SK-N-MC (cell line): ENCODE data around the gene PNPLA1.

Experiments used
- DNase-seq: peaks from one replicate; pipeline ENCODE4 v3.0.0-alpha.2; 2011; ENCODE audit warnings: low read depth, low spot score
- H3K27ac ChIP-seq: fragments of 200-600 bp; sonication (generic); 2 replicates; pipeline ENCODE4 v1.5.1; 2016; ENCODE audit warnings: mixed run types
- H3K36me3 ChIP-seq: fragments of 200-600 bp; sonication (generic); 2 replicates; pipeline ENCODE4 v1.6.1; 2017; ENCODE audit warnings: antibody characterized with exemption, low read length, mixed read lengths; ENCODE audit not compliant: insufficient read depth
- H3K4me3 ChIP-seq: fragments of 200-600 bp; sonication (generic); 2 replicates; pipeline ENCODE4 v1.5.1; 2016
- H3K9ac ChIP-seq: fragments of 200-600 bp; sonication (generic); 2 replicates; pipeline ENCODE4 v1.8.0; 2017; ENCODE audit warnings: mixed run types, mixed read lengths; ENCODE audit not compliant: insufficient read length
- H3K9me3 ChIP-seq: fragments of 200-600 bp; sonication (generic); 2 replicates; pipeline ENCODE4 v1.6.1; 2017; ENCODE audit warnings: low read depth, mild to moderate bottlenecking, antibody characterized with exemption, low read length, moderate library complexity, mixed read lengths
- EZH2 ChIP-seq: fragments of 200-600 bp; sonication (generic); IDR thresholded peaks from one replicate; pipeline ENCODE4 v1.6.1; 2017; ENCODE audit warnings: antibody characterized with exemption
- FOXP2 ChIP-seq: optimal IDR thresholded peaks from 2 replicates; pipeline ENCODE3; 2011; ENCODE audit warnings: mild to moderate bottlenecking, moderate library complexity; ENCODE audit not compliant: insufficient read depth; ENCODE audit errors: extremely low read length, control extremely low read depth
- POLR2AphosphoS5 ChIP-seq: IDR thresholded peaks from 2 replicates; pipeline ENCODE4 v1.6.1; 2012; ENCODE audit warnings: mild to moderate bottlenecking, low read depth, low read length, borderline replicate concordance

PNPLA1 gene

DNA sequence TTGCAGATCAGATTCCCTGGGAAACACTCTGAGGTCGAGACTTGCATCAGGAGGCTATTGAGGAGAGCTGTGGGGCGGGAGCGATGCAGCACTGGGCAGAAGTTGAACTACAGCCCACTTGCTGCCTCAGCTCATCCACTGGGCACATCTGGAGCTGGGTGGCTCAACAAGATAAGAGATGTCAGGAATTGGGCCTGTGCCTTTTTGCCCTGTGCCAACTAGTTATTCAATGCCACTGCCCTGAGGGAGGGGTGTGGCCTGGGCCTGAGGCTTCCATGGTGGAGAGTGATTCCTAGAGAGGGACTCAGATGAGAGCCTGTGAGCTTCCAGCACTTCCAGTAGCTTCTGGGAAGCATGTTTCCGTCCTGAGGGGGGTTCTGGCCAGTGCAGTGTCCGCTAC, 40.6 kb upstream of the PNPLA1 start:
- H3K4me3 ChIP-seq: no peak overlapping the region
- H3K36me3 ChIP-seq: peaks cover 36% of the 10 kb centered on the region
- DNase-seq: no peak
- TF ChIP-seq POLR2AphosphoS5: no peak
- no peak for TF ChIP-seq FOXP2
- no peak for TF ChIP-seq EZH2
- no peak overlapping the region for H3K9ac ChIP-seq
- H3K9me3 ChIP-seq: no peaks in the 10 kb centered on the region
- H3K27ac ChIP-seq: no peak overlapping the region

GRCh38 chr6:36230371-36230770, 39.5 kb upstream of the PNPLA1 start:
- DNase-seq: no peak
- Histone ChIP-seq H3K27ac (no peak overlapping the region), H3K9ac (no peak overlapping the region), H3K36me3 (peaks cover 25% of the 10 kb centered on the region), H3K9me3 (no peaks in the 10 kb centered on the region), H3K4me3 (no peak overlapping the region)
- TF ChIP-seq FOXP2 (no peak), POLR2AphosphoS5 (no peak), EZH2 (no peak)

DNA sequence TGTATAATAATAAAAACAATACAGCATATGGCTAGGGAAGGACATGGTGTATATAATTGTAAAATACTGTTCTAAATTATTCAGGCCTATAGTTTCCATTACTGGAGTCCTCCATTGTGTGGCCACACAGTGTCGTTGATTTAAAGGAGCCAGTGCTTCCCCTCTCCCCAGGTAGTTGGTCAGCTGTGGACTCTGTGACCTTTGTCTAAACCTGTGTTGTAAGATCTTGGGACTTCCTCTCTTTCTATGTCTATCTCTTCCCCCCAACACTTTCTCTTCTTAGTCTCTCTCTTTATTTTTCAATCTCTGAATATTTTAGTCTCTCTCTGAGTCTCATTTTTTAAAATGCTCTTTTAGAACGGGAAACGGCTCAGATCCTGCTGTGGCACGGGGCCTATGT, 37.7 kb upstream of the PNPLA1 start:
- H3K27ac ChIP-seq: no peak overlapping the region
- no peak overlapping the region for H3K9ac ChIP-seq
- TF ChIP-seq POLR2AphosphoS5 (no peak), EZH2 (no peak), FOXP2 (no peak)
- H3K9me3 ChIP-seq: no peaks in the 10 kb centered on the region
- no peak overlapping the region for H3K4me3 ChIP-seq
- no peak for DNase-seq
- H3K36me3 ChIP-seq: peaks cover 18% of the 10 kb centered on the region; the same call in 1 of the 2 replicates

DNA sequence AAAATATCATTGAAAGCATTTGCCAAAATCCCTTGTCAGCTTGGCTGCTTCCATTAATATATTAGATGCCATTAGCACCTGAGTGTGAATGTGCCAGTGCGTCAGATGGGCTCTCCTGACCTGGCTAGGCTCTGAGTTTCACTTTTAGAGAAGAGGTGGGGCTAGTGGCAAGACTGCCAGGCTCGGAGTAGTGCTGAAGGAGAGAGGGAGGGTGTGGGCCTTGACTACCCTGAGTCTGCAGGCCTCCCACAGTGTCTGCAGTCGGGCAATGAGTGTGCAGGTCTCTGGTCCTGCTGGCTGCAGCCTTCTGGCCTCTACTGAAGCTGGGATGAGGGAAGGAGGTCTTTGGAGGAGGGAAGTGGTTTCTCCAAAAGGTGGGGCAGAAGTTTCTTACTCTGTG, 34.6 kb upstream of the PNPLA1 start:
- H3K27ac ChIP-seq: no peak overlapping the region
- TF ChIP-seq POLR2AphosphoS5 (no peak), EZH2 (no peak), FOXP2 (no peak)
- peaks cover 11% of the 10 kb centered on the region; the same call in 1 of the 2 replicates for H3K36me3 ChIP-seq
- DNase-seq: no peak
- H3K9ac ChIP-seq: no peak overlapping the region
- no peaks in the 10 kb centered on the region for H3K9me3 ChIP-seq
- H3K4me3 ChIP-seq: no peak overlapping the region

- DNase-seq: no peak
- Histone ChIP-seq H3K9ac (no peak overlapping the region), H3K27ac (no peak overlapping the region), H3K36me3 (peaks cover 7% of the 10 kb centered on the region; the same call in 1 of the 2 replicates), H3K4me3 (no peak overlapping the region), H3K9me3 (no peaks in the 10 kb centered on the region)
- no peak for TF ChIP-seq POLR2AphosphoS5
- no peak for TF ChIP-seq EZH2
- TF ChIP-seq FOXP2: no peak
Measured at GRCh38 chr6:36235862-36236261, 34.0 kb upstream of the PNPLA1 start.

DNA sequence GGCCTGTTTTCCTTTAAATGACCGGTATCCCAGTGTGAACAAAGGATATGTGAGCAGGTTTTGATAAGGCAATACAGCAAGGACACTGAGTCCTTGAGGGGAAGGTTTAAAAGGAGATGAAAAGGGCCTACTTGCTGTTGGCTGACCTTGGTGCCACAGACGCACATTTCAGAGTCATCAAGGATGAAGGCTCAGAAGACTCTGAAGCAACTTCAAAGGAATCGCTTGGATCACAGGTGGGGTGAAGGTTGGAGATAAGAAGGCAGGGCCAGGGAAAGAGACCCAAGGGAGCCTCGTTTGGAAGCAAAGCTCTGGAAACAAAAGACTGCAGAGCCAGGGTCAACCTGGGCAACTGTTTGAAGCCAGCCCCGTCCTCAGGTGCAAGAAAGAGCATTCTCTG, 30.1 kb upstream of the PNPLA1 start:
- no peak for DNase-seq
- TF ChIP-seq FOXP2 (no peak), EZH2 (no peak), POLR2AphosphoS5 (no peak)

GRCh38 chr6:36241728-36242127, 28.1 kb upstream of the PNPLA1 start:
- Histone ChIP-seq H3K4me3 (no peak overlapping the region), H3K27ac (no peak overlapping the region), H3K9ac (no peak overlapping the region), H3K36me3 (no peaks in the 10 kb centered on the region), H3K9me3 (no peaks in the 10 kb centered on the region)
- TF ChIP-seq EZH2: no peak
- no peak for TF ChIP-seq FOXP2
- no peak for TF ChIP-seq POLR2AphosphoS5
- peak; percentile 18 for DNase-seq

More for the DNA sequence above, 30.1 kb upstream of the PNPLA1 start:
- no peaks in the 10 kb centered on the region for H3K36me3 ChIP-seq
- no peak overlapping the region for H3K27ac ChIP-seq
- H3K9me3 ChIP-seq: no peaks in the 10 kb centered on the region
- H3K9ac ChIP-seq: no peak overlapping the region
- no peak overlapping the region for H3K4me3 ChIP-seq

DNA sequence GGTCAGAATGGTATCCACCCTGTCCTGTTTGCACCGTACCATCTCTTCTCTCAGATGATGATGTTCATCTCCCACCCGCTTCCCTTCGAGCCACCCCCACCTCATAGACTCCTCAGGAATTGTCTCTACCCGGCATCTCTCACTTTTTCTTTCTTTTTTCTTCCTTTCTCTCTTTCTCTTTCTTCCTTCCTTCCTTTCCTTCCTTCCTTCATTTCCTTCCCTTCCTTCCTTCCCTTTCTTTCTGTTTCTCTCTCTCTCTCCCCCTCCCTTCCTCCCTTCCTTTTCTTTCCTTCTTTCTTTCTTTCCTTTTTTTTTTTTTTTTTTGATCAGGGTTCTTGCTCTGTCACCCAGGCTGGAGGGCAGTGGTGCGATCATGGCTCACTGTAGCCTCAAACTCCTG, 27.7 kb upstream of the PNPLA1 start:
- Histone ChIP-seq H3K9ac (no peak overlapping the region), H3K27ac (no peak overlapping the region), H3K4me3 (no peak overlapping the region), H3K36me3 (no peaks in the 10 kb centered on the region), H3K9me3 (no peaks in the 10 kb centered on the region)
- no peak for TF ChIP-seq FOXP2
- no peak for TF ChIP-seq POLR2AphosphoS5
- TF ChIP-seq EZH2: no peak
- no peak for DNase-seq

DNA sequence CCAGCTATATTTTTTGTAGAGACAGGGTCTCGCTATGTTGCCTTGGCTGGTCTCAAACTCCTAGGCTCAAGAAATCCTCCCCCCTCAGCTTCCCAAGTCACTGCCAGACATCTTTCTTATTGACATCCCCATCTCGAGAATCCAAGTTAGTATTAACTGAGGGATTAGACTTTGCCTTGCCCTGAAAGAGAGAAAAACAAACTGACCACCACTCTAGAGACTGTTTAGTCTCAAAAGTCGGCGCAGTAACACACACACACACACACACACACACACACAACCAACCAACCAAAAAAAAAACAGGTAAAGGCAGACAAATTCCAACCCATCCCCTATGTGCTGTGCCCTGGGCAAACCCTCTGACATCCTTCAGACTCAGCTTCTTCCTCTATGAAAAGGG, 27.2 kb upstream of the PNPLA1 start:
- Histone ChIP-seq H3K9ac (no peak overlapping the region), H3K9me3 (no peaks in the 10 kb centered on the region), H3K27ac (no peak overlapping the region), H3K36me3 (no peaks in the 10 kb centered on the region), H3K4me3 (no peak overlapping the region)
- no peak for TF ChIP-seq EZH2
- TF ChIP-seq FOXP2: no peak
- no peak for TF ChIP-seq POLR2AphosphoS5
- no peak for DNase-seq
